HG03280 (cell line): ENCODE measurements around the gene HRAS.
"Not testable (repeated sequence)": the region's sequence is repeated elsewhere in the genome, so short reads cannot be mapped to it uniquely, and the experiment has no call there.

Experiments
- ATAC-seq: cut with Tn5 transposase; IDR thresholded peaks from one replicate; pipeline ENCODE4 v1.9.1; 2021; ENCODE audit warnings: mild to moderate bottlenecking, moderate library complexity; ENCODE audit not compliant: unreplicated experiment

The HRAS gene

DNA sequence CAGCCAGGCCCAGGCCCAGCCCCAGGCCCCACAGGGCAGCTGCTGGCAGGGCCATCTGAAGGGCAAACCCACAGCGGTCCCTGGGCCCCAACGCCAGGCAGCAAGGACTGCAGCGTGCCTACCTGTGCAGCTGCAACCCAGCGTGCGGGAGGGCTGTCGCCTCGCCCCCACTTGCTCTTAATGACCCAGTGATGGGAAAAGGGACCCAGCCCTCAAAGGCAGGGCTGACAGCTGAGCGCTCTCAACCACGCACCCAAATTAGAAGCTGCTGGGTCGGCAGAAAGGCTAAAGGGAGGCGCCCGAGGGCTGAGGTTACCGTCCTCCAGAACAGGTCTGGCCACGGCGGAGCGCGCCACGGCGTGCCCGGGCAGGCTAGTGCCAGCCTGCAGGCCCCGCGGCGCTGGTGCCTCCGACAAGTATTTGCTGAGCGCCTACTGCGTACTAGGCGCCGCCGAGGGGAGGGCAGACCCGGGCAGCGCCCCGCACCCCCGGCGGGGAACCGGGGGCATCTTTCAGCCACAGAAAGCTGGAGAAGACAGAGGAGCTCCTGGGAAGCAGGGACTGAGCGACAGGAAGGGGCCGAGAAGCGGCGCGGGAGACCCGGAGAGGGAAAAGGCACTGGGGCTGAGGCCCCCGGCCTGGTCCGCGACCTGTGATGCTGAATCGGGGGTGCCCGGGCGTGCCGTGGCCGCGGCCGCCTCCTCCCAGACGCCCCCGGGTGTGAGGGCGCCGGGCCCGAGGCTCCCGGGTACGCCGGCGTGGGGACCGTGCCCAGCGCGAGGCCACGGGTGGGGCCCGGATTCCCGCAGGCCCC lies 773 bp downstream of the HRAS start:
- no peak for ATAC-seq

DNA sequence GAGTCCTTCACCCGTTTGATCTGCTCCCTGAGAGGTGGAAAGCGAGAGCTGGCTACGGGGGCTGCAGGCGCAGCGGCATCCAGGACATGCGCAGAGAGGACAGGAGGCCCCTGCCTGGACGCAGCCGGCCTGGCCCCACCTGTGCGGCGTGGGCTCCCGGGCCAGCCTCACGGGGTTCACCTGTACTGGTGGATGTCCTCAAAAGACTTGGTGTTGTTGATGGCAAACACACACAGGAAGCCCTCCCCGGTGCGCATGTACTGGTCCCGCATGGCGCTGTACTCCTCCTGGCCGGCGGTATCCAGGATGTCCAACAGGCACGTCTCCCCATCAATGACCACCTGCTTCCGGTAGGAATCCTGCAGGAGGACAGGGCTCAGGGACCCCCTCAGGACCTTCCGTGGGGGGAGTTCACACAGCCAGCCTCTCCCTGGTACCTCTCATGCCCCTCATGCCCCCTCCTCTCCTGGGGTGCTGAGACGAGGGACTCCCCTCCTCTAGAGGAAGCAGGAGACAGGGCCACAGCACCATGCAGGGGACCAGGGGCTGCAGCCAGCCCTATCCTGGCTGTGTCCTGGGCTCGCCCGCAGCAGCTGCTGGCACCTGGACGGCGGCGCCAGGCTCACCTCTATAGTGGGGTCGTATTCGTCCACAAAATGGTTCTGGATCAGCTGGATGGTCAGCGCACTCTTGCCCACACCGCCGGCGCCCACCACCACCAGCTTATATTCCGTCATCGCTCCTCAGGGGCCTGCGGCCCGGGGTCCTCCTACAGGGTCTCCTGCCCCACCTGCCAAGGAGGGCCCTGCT lies 1.6 kb downstream of the HRAS start:
- no peak for ATAC-seq

DNA sequence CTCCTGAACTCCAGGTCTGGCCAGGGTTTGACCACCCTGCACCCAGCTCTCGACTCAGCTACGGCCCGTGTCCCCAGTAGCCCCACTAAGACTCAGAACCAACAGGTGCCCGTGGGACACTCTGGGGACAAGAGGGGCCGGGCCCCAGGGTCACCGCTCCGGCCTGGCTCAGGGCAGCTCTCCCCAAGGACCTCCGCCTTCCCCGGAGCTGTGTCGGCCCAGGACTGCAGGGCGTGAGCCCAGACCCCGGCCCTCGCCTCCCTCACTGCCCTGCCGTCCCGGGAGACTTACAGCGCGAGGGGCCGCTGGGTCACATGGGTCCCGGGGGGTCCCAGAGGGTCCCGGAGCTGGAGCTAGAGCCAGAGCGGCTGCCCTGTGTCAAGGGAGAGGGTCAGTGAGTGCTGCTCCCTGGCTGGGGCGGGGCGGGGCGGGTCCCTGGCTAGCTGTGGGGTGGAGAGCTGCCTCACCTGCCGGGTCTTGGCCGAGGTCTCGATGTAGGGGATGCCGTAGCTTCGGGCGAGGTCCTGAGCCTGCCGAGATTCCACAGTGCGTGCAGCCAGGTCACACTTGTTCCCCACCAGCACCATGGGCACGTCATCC lies 2.3 kb downstream of the HRAS start:
- no peak for ATAC-seq

DNA sequence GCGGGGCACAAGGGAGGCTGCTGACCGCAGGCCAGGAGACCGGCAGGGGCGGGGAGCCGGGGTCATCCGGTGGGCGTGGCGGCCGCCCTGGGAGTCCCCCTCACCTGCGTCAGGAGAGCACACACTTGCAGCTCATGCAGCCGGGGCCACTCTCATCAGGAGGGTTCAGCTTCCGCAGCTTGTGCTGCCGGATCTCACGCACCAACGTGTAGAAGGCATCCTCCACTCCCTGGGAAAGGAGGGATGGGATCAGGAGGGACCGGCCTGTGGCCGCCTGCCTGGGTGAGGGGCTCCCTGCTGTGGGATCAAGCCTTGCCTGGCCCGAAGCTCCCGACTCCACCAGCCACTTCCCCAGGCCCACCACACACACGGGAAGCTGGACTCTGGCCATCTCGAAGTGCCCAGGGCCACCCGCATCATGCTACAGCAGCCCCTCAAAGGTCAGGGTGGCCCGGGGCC lies 2.8 kb downstream of the HRAS start:
- ATAC-seq, result no peak

DNA sequence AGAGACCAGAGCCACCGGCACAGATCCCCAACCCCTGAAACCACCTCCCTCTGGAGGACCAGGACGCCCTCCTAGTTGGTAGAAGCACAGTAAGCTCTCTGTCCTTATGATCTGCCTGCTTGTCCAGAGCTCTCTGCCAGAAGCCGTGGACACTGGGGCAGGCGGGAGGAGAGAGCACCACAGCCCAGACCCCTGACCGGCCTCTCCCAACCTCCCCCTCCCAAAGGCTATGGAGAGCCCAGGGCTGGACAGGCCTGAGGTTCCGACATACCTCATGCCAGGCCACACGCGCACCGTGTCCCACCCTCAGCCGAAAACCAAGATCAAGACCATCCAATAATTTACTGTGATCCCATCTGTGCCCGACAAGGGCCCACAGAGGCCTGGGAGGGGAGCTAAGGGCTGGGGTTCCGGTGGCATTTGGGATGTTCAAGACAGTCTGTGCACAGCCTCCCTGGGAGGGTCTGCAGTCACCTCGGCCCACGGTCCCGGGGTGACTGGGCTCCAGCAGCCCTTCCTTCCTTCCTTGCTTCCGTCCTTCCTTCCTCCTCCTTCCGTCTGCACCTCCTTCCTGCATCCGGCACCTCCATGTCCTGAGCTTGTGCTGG lies 3.4 kb downstream of the HRAS start:
- ATAC-seq, result no peak

DNA sequence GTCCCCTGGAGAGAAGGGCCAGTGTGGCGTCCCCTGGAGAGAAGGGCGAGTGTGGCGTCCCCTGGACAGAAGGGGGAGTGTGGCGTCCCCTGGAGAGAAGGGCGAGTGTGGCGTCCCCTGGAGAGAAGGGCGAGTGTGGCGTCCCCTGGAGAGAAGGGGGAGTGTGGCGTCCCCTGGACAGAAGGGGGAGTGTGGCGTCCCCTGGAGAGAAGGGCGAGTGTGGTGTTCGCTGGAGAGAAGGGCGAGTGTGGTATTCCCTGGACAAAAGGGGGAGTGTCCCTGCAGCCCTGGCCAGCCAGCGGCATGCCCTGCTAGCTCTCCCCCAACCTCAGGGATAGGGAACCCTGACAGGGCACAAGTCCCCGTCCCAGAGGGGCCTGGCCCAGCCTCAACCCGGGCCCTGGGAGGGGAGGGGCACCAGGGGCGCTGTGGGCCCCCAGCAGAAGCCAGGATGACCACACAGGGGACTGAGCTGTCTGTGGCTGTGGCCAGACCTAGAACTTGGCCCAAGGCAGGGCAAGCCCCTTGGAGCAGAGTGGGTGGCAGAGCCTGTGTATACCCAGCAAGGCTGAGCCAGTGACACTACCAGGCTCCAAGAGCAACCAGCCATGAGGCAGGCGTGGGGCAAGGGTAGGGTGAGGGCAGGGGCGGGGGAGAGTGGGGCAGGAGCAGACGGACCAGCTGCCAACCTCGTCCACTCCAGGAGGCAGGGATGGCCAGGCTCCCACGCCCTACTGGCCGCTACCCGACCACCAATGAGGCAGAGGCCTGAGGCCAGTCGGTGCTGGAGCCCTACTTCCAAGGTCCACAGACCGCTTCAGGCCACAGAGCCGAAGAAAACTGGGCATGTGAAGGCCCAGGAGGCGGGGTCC lies 4.2 kb downstream of the HRAS start:
- no peak for ATAC-seq

DNA sequence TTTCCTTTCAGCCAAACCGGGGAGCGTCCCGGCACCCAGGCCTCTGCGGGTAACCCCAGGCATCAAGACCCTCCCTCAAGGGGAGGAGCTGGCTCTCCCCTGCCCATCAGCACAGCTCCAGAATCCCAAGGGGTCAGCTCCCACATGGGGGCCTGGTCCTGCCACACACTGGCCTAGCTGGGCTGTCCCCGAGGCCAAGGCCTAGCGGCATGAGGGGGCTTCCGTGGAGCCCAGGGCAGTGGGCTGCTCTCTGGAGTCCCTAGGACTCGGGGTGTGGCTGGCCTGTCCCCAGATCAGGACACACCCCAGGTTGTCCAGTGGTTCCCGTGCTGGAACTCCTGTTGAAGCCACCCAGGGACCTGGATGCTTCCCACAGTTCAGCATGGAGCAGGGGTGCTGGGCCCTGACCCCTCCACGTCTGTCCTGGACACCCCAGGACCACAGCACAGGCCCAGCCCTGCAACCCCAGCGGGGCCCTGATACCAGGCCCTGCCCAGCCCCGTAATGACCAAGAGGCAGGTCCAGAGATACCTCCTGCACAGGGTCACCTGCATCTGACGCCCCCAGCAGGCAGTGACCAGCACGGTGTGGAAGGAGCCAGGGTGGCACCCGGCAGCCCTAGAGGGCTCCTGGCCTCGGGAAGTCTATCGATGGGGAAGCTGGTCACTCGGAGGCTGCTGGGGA lies 5.5 kb downstream of the HRAS start:
- ATAC-seq, result no peak

DNA sequence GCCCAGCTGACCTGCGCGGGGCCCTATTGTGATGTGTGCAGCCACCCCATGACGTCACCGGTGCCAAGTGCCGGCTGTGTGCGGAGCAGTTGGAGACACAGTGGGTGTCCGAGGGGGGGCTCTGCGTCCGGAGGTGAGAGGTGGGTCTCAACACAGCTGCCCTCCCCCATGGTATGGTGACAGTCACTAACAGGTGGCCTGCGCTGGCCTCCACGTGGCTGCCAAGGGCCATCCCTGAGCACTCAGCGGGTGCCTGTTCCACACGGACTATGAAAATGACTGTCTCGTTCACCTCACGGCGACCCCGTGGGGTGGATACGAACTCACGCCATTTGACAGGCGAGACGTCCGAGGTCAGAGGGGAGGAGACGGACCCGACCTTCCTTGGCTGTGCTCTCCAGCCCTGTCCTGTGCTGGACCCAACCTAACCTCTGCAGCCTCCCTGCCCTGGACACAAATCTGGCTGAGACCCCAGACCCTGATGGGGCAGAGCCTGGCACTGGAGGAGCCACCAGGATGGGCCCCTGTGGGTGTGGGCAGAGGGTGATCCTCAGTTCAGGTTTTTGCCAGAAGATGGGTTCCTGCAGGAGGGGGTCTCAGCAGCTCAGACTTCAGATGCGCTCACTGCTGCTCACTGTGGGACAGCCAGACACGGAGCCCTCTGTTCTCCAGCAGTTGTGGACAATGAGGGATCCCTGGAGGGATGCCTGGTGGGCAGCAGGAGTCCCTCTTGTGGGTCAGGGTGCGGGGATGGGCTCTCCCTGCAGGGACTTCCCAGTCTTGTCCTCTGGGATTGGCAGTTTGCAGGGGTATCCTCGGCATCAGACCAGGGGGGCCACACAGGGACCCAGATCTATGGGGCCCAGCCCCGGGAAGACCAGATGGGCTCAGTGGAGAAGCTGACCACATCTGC lies 6.3 kb downstream of the HRAS start:
- no peak for ATAC-seq

DNA sequence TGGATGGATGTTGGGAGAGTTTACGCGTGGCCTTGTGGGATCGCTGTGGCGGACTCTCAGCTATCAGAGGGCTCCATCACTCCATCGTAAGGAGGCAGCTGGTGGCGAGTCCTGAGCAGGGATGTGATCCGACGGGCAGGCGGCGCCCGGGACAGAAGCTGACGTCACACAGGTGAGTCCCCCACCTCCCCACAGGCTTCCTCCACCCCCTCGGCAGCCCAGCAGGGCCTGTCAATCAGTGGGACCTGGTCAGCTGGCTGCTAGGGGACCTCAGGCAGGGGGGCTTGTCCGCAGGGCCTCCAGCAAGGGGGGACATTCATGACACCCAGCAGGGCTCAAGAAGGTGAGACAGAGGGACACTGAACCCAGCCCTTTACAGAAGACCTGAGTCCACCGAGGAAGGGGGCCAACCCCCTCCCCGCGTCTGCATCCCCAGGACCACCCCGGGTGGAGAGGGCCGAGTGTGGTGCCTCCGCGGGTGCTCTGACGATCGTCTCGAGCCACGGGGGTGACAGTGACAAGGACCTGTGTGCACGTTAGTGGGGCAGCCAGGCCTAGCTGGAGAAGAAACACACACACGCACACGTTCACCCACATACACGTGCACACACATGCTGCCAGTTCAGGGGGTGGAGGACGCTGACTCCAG lies 7.1 kb downstream of the HRAS start:
- no peak for ATAC-seq

DNA sequence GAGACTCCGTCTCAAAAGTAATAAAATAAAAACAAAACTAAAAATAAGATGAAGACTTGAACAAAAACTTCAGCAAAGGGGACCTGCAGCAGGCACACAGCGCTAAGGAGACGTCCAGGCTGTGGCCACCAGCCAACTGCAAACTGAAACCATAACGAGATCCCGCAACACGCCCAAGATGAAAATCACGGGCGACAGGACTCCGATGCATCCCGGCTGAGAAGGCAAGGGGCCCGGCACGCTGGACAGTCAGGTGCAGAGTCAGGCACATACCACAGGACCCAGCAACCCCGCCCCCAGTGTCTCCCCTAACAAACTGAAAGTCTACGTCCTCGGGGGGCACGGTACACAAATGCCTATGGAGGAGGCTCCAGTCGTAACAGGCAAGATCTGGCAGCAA lies 9.2 kb downstream of the HRAS start:
- no peak for ATAC-seq

DNA sequence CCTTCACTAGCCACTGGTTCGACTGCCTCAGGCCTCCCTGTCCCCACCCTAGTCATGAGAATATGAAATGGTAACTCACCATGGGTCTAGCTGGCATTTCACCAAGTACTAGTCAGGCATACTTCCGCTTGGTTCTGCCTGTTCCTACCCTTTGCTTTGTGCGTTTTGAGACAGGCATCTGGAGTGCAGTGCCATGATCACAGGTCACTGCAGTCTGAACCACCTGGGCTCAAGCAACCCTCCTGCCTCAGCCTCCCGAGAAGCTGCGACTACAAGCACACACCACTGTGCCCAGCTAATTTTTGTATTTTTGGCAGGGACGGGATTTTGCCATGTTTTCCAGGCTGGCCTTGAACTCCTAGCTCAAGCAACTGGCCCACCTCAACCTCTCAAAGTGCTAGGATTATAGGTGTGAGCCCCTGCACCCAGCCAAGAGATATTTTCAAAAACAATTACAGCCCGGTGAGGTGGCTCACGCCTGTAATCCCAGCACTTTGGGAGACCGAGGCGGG lies 14.1 kb downstream of the HRAS start:
- ATAC-seq, result no peak

DNA sequence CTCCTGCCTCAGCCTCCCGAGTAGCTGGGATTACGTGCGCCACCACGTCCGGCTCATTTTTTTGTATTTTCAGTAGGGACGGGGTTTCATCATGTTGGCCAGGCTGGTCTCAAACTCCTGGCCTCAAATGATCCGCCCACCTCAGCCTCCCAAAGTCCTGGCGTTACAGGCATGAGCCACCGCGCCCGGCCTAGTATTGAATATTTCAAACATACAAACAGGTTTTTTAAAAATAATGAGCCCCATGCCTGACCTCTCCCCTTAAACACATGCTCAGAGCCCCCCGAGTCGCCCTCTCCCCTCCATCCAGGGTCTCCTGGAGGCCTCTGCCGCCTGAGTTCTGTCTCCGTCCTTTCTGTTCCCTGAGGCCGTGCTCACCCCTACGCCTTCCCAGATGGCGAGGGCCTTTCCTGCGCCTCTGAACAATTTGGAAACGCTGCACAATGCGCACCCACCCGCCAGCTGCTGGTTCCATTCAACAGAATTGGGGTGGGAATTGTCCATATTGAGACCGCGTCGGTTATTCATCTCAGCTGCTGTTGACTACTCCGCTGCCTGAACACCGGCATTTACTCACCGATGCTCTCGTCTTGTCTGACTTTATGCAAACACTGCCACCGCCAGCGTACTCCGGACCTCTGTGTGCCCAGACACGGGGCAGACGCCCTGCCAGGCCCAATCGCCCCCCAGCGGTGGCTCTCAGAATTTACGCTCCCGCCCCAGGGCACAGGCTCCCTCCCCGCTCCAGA lies 14.8 kb downstream of the HRAS start:
- ATAC-seq, result no peak

DNA sequence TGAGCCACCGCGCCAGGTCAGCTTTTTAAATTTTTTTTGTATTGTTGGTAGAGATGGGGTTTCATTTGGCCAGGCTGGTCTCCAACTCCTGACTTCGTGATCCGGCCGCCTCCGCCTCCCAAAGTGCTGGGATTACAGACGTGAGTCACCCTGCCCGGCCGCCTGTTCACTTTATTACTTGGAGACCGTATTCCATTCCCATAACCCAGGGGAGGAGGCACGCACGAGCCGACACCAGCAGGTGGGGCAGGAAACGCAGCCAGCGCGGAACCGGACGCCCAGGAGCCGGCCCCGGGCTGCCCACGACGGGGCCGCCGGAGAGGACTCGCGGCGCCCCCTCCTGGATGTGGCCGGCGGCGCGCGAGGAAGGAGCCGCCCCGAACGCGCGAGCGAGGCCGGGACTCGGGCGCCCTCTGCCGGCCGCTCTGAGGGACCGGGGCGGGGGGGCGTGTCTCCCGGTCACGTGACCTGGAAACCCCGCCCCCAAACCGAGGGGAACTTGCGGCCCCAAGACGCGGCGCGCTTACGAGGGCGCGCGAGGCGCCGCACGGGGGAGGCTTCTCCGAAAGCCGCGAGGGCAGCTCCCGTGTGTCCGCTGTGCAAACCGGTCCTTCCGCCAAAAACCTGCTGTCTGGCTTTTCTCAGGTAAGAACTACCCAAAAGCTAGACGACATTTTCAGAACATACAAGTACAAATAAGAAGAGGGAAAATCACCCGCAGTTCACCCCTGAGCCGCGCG lies 16.7 kb downstream of the HRAS start:
- ATAC-seq, result peak; percentile 82

DNA sequence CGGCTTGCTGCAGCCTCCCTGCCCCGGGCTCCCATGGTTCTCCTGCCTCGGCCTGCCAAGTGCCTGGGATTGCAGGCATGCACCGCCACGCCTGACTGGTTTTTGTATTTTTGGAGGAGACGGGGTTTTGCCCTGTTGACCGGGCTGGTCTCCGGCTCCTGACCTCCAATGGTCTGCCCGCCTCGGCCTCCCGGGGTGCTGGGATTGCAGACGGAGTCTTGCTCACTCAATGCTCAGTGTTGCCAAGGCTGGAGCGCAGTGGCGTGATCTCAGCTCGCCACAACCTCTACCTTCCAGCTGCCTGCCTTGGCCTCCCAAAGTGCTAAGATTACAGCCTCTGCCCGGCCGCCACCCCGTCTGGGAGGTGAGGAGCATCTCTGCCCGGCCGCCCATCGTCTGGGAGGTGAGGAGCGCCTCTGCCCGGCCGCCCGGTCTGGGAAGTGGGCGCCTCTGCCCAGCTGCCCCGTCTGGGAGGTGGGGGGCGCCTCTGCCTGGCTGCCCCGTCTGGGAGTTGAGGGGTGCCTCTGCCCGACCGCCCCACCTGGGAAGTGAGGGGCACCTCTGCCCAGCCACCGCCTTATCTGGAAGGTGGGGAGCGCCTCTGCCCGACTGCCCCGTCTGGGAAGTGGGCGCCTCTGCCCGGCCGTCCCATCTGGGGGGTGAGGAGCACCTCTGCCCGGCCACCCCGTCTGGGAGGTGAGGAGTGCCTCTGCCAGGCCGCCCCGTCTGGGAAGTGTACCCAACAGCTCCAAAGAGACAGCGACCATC lies 18.3 kb downstream of the HRAS start:
- not testable (repeated sequence) for ATAC-seq

DNA sequence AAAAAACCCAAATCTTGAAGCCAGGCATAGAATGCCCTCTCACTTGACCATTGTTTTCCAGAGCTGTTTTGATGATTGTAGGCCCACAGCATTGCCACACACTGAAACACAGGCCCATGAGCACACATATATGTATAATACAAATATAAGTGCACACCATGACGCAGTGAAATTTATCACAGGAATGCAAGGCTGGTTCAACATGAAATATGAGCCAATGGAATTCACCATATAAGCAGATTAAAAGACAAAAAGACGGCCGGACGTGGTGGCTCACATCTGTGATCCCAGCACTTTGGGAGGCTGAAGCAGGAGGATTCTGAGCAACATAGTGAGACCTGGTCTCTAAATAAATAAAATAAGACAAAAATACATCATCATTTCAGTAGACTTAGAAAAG lies 19.0 kb downstream of the HRAS start:
- no peak for ATAC-seq

DNA sequence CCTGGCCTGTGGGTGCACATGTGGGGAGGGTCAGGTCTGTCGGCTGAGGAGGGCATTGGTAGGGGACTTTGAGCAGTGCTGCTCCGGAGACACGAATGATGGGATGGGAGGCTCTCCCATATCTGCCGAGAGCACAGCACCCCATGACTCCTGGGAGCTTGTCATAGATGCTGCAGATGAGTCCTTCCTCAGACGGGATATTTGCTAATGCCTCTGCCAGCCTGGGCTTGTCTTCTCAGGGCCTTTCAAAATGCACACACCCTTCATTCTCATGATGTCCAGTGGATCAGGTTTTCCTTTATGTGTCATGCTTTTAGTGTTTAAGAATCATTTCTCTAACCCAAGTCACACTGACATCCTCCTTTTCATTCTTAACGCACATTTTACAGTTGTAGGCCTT lies 20.2 kb downstream of the HRAS start:
- ATAC-seq, result no peak
